CD4-positive, alpha-beta T cell (primary cell): Measurements from ENCODE around the gene GANAB. TPM values are rescaled to one million over a fixed set of nuclear protein-coding genes. Genes with fewer than 3 reads are reported as not detected.

Experiments
- ATAC-seq: fragments of 200-7000 bp; cut with Tn5 transposase; one replicate; pipeline ENCODE4 v1.10.0; 2022; ENCODE audit warnings: mild to moderate bottlenecking; ENCODE audit not compliant: poor library complexity
- CTCF ChIA-PET: fragments of 350-600 bp; sonication (Branson Sonifier 250); formaldehyde crosslinking; loops from one replicate; lab custom pipeline; 2021; ENCODE audit warnings: antibody characterized with exemption, inconsistent platforms; lab: Charles Lee
- POLR2A ChIA-PET: fragments of 350-600 bp; sonication (Branson Sonifier 250); formaldehyde crosslinking; loops from one replicate; lab custom pipeline; 2021; ENCODE audit warnings: antibody characterized with exemption, inconsistent platforms; lab: Charles Lee
- DNase-seq, 14 experiments: peaks; one replicate each; pipeline ENCODE4 v3.0.0-alpha.2; 2013 to 2020; ENCODE audit warnings: mixed read lengths in 2 of 14
- H3K27ac ChIP-seq, 2 donors: one replicate each; pipeline versions ENCODE4 v1.5.1 to v1.7.0; 2013; ENCODE audit warnings: low read length in 2 of 2, low read depth in 1 of 2, mild to moderate bottlenecking in 1 of 2
- H3K27me3 ChIP-seq, 2 experiments: 1 replicate in 1 of 2; 2 replicates in 1 of 2; pipeline versions ENCODE4 v1.6.1 to v1.7.0; 2013; ENCODE audit warnings: low read length in 2 of 2, control low read depth in 1 of 2, mild to moderate bottlenecking in 1 of 2, moderate library complexity in 1 of 2; ENCODE audit not compliant: insufficient read depth in 2 of 2, control insufficient read depth in 1 of 2
- H3K36me3 ChIP-seq: one replicate; pipeline ENCODE4 v1.6.1; 2013; ENCODE audit warnings: low read length, control low read depth; ENCODE audit not compliant: insufficient read depth
- H3K4me1 ChIP-seq: one replicate; pipeline ENCODE4 v1.6.1; 2013; ENCODE audit warnings: low read length, control low read depth; ENCODE audit not compliant: insufficient read depth
- H3K4me3 ChIP-seq: one replicate; pipeline ENCODE4 v1.5.1; 2013; ENCODE audit warnings: mild to moderate bottlenecking, low read length, moderate library complexity
- H3K9me3 ChIP-seq, 2 experiments: 1 replicate in 1 of 2; 2 replicates in 1 of 2; pipeline versions ENCODE4 v1.6.1 to v1.7.0; 2013; ENCODE audit warnings: low read length in 2 of 2, mild to moderate bottlenecking in 2 of 2, control low read depth in 1 of 2, moderate library complexity in 1 of 2; ENCODE audit not compliant: control insufficient read depth in 1 of 2, insufficient read depth in 1 of 2
- H3K27ac Mint-ChIP-seq: one replicate; pipeline ENCODE4 v1.8.0; 2020; ENCODE audit warnings: mixed read lengths
- H3K27me3 Mint-ChIP-seq: one replicate; pipeline ENCODE4 v1.8.0; 2021; ENCODE audit warnings: mixed read lengths
- H3K36me3 Mint-ChIP-seq: one replicate; pipeline ENCODE4 v1.8.0; 2021; ENCODE audit warnings: low read depth, mixed read lengths
- H3K4me1 Mint-ChIP-seq: one replicate; pipeline ENCODE4 v1.8.0; 2021; ENCODE audit warnings: low read depth, mixed read lengths
- H3K4me3 Mint-ChIP-seq: one replicate; pipeline ENCODE4 v1.8.0; 2020; ENCODE audit warnings: mild to moderate bottlenecking, mixed read lengths
- H3K9me3 Mint-ChIP-seq: one replicate; pipeline ENCODE4 v1.8.0; 2020; ENCODE audit warnings: mixed read lengths
- intact Hi-C, 2 experiments: fragments of 100-400 bp; cut with DNase I in 1 of 2; cut with micrococcal nuclease in 1 of 2; formaldehyde crosslinking; loops; one replicate each; pipeline versions ENCODE4 v1.15.1 to v1.9.0; 2023 to 2025; cut with DNase I, micrococcal nuclease
- total RNA-seq, 174 experiments: library from RNA in 2 of 174; stranded (reverse) in 2 of 174; gene quantifications; one replicate each; pipeline ENCODE4 v1.2.3 and lab custom pipeline; 2021 to 2026
- TF ChIP-seq, protein P1 (sequence below): fragments of 200-600 bp; IDR thresholded peaks from one replicate; pipeline ENCODE4 v1.8.0; 2022; ENCODE audit warnings: antibody characterized with exemption, mild to moderate bottlenecking

Gene GANAB
- total RNA-seq, 2 experiments from 2014 or later = 181 to 182 TPM

DNA sequence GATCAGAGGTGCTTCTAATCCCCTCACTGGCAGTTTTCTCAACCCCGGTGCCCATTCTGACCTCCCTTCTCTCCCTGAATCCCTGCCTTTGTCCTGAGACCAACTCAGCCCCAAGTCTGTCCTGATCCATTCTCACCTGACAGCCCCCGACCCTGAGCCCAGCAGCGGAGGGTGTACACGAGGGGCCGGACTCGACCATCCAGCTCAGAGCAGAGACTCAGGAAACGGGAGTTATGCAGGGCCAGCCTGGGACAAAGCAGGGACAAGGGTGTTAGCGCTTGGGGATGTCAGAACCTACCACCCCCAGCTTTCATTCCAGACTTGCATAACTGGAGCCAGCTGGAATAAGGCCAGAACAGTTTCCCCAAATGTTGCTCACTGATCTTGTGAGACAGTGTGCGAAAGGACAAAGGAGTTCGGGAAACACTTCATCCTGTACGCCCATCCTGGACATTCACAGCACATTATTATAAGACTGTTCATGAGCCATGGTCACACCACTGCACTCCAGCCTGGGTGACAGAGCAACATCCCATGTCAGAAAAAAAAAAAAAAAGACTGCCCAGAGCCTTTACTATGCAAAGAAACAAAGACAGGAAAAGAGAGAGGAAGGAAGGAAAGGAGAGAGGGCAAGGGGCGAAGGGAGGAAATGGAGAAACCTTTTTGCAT lies 69.2 kb downstream of the GANAB start:
- ChIA-PET CTCF (interaction anchor here (1.0 kb wide), 1 partner anchor 152 kb away, joined by 3 read pairs; no protein-coding TSS in a partner anchor), POLR2A (interaction anchor here (5.8 kb wide), 1 partner anchor 15 kb away, joined by 127 read pairs; the partner anchor contains the start of gene TUT1)
- H3K27ac Mint-ChIP-seq = no peak overlapping the region
- no peak for DNase-seq
- Histone ChIP-seq H3K36me3 (peaks cover 53% of the 10 kb centered on the region), H3K27me3 (no peaks in the 10 kb centered on the region), H3K9me3 (no peaks in the 10 kb centered on the region), H3K27ac (no peak overlapping the region), H3K4me3 (no peak overlapping the region), H3K4me1 (peaks cover 30% of the 10 kb centered on the region)
- ATAC-seq = no peak
- no peak overlapping the region for H3K4me3 Mint-ChIP-seq
- TF ChIP-seq, protein P1, sequence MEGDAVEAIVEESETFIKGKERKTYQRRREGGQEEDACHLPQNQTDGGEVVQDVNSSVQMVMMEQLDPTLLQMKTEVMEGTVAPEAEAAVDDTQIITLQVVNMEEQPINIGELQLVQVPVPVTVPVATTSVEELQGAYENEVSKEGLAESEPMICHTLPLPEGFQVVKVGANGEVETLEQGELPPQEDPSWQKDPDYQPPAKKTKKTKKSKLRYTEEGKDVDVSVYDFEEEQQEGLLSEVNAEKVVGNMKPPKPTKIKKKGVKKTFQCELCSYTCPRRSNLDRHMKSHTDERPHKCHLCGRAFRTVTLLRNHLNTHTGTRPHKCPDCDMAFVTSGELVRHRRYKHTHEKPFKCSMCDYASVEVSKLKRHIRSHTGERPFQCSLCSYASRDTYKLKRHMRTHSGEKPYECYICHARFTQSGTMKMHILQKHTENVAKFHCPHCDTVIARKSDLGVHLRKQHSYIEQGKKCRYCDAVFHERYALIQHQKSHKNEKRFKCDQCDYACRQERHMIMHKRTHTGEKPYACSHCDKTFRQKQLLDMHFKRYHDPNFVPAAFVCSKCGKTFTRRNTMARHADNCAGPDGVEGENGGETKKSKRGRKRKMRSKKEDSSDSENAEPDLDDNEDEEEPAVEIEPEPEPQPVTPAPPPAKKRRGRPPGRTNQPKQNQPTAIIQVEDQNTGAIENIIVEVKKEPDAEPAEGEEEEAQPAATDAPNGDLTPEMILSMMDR = no peak
- no peaks in the 10 kb centered on the region for H3K9me3 Mint-ChIP-seq
- intact Hi-C loops = no loop called here
- peaks cover 29% of the 10 kb centered on the region for H3K4me1 Mint-ChIP-seq
- H3K36me3 Mint-ChIP-seq = peaks cover 76% of the 10 kb centered on the region
- no peaks in the 10 kb centered on the region for H3K27me3 Mint-ChIP-seq

DNA sequence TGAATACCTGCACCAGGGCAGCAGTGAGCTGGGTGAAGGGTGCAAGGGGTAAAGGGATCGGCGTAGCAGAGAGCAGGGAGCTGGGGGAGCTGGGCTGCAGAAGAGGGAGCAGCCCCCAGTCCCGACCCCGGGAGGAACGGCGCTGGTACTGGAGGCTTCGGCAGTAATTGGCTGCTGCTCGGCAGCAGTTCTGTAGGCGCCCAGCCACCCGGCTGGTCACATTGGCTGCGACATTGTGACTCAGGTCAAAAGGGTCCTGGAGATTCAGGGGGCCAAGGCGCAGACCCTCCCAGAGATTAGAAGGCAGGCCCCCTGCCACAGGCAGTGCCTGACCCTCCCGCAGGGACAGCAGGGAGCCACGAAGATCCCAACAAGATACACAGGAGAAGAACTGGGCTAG lies 70.6 kb downstream of the GANAB start:
- no peak overlapping the region for H3K27ac ChIP-seq
- intact Hi-C loops = loop anchor here in 1 of 2 experiments (2.0 kb wide), 1 partner anchor 15 kb away; the partner anchor contains the start of gene TUT1
- peak overlapping the region; percentile 77 for H3K4me3 Mint-ChIP-seq
- H3K4me1 ChIP-seq = peaks cover 36% of the 10 kb centered on the region
- no peaks in the 10 kb centered on the region for H3K9me3 ChIP-seq
- DNase-seq (no peak), ATAC-seq (no peak)
- TF ChIP-seq, protein P1 = no peak
- no peaks in the 10 kb centered on the region for H3K27me3 Mint-ChIP-seq
- peaks cover 56% of the 10 kb centered on the region for H3K36me3 ChIP-seq
- H3K9me3 Mint-ChIP-seq = no peaks in the 10 kb centered on the region
- H3K36me3 Mint-ChIP-seq = peaks cover 80% of the 10 kb centered on the region
- H3K4me3 ChIP-seq = no peak overlapping the region
- CTCF ChIA-PET = no interaction called here
- H3K4me1 Mint-ChIP-seq = peaks cover 43% of the 10 kb centered on the region
- POLR2A ChIA-PET = interaction anchor here (2.3 to 5.8 kb wide), 4 partner anchors 16 to 265 kb away, joined by 13 to 127 read pairs (median 28); partner anchors contain the start of genes C11orf98, CSKMT, GANAB and TUT1
- H3K27ac Mint-ChIP-seq = peak overlapping the region; percentile 31
- no peaks in the 10 kb centered on the region for H3K27me3 ChIP-seq

DNA sequence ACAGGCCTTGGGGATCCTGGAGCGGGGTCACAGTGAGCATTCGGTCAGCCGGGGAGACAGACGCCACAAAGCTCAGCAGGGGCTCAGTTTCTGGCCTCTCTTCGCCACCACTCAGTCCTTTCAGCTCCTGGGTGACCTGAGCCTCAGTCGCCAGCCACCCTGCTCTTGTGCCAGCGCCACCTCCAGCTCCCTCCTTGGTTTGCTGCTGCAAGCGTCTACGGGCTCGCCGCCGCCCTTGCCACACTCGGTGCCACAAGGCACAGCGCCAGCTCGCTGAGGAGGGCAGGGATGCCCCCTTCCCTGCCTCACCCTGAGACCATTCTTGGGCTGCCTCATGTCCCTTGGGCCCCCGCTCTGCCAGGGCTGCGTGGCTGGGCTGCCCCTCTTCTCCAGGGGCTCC lies 71.3 kb downstream of the GANAB start:
- TF ChIP-seq, protein P1 = no peak
- peak overlapping the region; percentile 93 for H3K4me3 Mint-ChIP-seq
- ChIA-PET CTCF (interaction anchor here (2.9 to 3.0 kb wide), 2 partner anchors 16 to 151 kb away, joined by 10 to 14 read pairs; partner anchors contain the start of gene TUT1), POLR2A (interaction anchor here (1.0 to 5.8 kb wide), 9 partner anchors 17 to 265 kb away, joined by 4 to 127 read pairs (median 18); partner anchors contain the start of genes C11orf98, CSKMT, GANAB and INTS5)
- H3K9me3 Mint-ChIP-seq = no peaks in the 10 kb centered on the region
- ATAC-seq = no peak
- H3K27me3 Mint-ChIP-seq = no peaks in the 10 kb centered on the region
- DNase-seq = no peak
- Histone ChIP-seq H3K4me1 (peaks cover 41% of the 10 kb centered on the region), H3K27me3 (no peaks in the 10 kb centered on the region), H3K27ac (peak overlapping the region in 1 of 2 donors; percentile 68), H3K9me3 (no peaks in the 10 kb centered on the region), H3K4me3 (peak overlapping the region; percentile 82), H3K36me3 (peaks cover 60% of the 10 kb centered on the region)
- intact Hi-C loops = loop anchor here in 1 of 2 experiments (2.0 kb wide), 1 partner anchor 16 kb away; the partner anchor contains the start of gene TUT1
- H3K27ac Mint-ChIP-seq = peak overlapping the region; percentile 89
- peaks cover 84% of the 10 kb centered on the region for H3K36me3 Mint-ChIP-seq
- H3K4me1 Mint-ChIP-seq = peaks cover 48% of the 10 kb centered on the region

Other genes with a start within 250 kb of the GANAB start
- not detected for gene SCGB1A1, start 227.6 kb downstream of the GANAB start, total RNA-seq
- 100 to 1,000 TPM; 320 to 332 TPM for gene AHNAK, start 99.8 kb downstream of the GANAB start, total RNA-seq
- gene EEF1G, start 72.7 kb downstream of the GANAB start, total RNA-seq = 1,000 to 10,000 TPM; 2,181 to 2,269 TPM
- gene TUT1, start 55.1 kb downstream of the GANAB start, total RNA-seq = 10 to 100 TPM; 25.5 to 26.2 TPM
- gene MTA2, start 44.7 kb downstream of the GANAB start, total RNA-seq = 100 to 1,000 TPM; 167 to 172 TPM
- 100 to 1,000 TPM; 142 to 144 TPM for gene EML3, start 33.8 kb downstream of the GANAB start, total RNA-seq
- under 1 TPM; 0.42 to 0.71 TPM for gene ROM1, start 33.4 kb downstream of the GANAB start, total RNA-seq
- 10 to 100 TPM; 47.2 to 49.5 TPM for gene B3GAT3, start 24.6 kb downstream of the GANAB start, total RNA-seq
- gene INTS5, start 6.7 kb upstream of the GANAB start, total RNA-seq = 10 to 100 TPM; 16.3 TPM
- gene C11orf98, start 18.6 kb upstream of the GANAB start, total RNA-seq = 10 to 100 TPM; 14.3 to 18.5 TPM
- gene CSKMT, start 18.7 kb upstream of the GANAB start, total RNA-seq = 10 to 100 TPM; 17.8 to 18.8 TPM
- 1 to 10 TPM; 1.5 to 2.3 TPM for gene UQCC3, start 25.1 kb upstream of the GANAB start, total RNA-seq
- gene LBHD1, start 25.7 kb upstream of the GANAB start, total RNA-seq = 10 to 100 TPM; 10.4 to 10.5 TPM
- 100 to 1,000 TPM; 196 to 222 TPM for gene UBXN1, start 32.5 kb upstream of the GANAB start, total RNA-seq
- gene LRRN4CL, start 42.9 kb upstream of the GANAB start, total RNA-seq = not detected
- 10 to 100 TPM; 17.1 to 20.0 TPM for gene BSCL2, start 60.8 kb upstream of the GANAB start, total RNA-seq
- not detected for gene GNG3, start 61.1 kb upstream of the GANAB start, total RNA-seq
- gene HNRNPUL2, start 80.8 kb upstream of the GANAB start, total RNA-seq = 10 to 100 TPM; 35.2 to 37.6 TPM
- gene TTC9C, start 81.9 kb upstream of the GANAB start, total RNA-seq = 1 to 10 TPM; 5.2 to 7.0 TPM
- gene ZBTB3, start 107.5 kb upstream of the GANAB start, total RNA-seq = 1 to 10 TPM; 2.3 to 3.5 TPM
- gene POLR2G, start 115.0 kb upstream of the GANAB start, total RNA-seq = 10 to 100 TPM; 45.3 to 47.9 TPM
- gene TAF6L, start 124.8 kb upstream of the GANAB start, total RNA-seq = 10 to 100 TPM; 11.5 to 11.8 TPM
- gene TMEM179B, start 140.8 kb upstream of the GANAB start, total RNA-seq = 10 to 100 TPM; 34.7 to 37.4 TPM
- gene TMEM223, start 145.4 kb upstream of the GANAB start, total RNA-seq = 1 to 10 TPM; 6.2 to 8.7 TPM
- 100 to 1,000 TPM; 343 to 358 TPM for gene NXF1, start 158.8 kb upstream of the GANAB start, total RNA-seq
- gene STX5, start 185.4 kb upstream of the GANAB start, total RNA-seq = 100 to 1,000 TPM in 1 of 2 experiments, 10 to 100 TPM in 1; 93.1 to 104 TPM
- gene TEX54, start 186.2 kb upstream of the GANAB start, total RNA-seq = under 1 TPM in 1 of 2 experiments, not detected in 1; 0.59 TPM
- gene WDR74, start 193.0 kb upstream of the GANAB start, total RNA-seq = 100 to 1,000 TPM; 289 to 297 TPM
- 100 to 1,000 TPM; 231 to 234 TPM for gene SLC3A2, start 234.3 kb upstream of the GANAB start, total RNA-seq